Mammary epithelial cell (primary cell): Measurements from ENCODE around the gene NSD1.

Experiments
- CTCF ChIP-seq, 2 donors: IDR thresholded peaks in 1 of 2; conservative IDR thresholded peaks in 1 of 2; 2 replicates each; pipeline ENCODE4 v1.5.1; 2011 to 2012; ENCODE audit warnings: inconsistent platforms in 2 of 2, low read length in 2 of 2, mild to moderate bottlenecking in 2 of 2, control low read depth in 1 of 2, low read depth in 1 of 2; ENCODE audit not compliant: insufficient read depth in 1 of 2; ENCODE audit errors: extremely low read depth in 1 of 2
- EZH2 ChIP-seq: IDR thresholded peaks from 2 replicates; pipeline ENCODE4 v1.6.1; 2012; ENCODE audit warnings: low read length, inconsistent platforms, borderline replicate concordance

DNA sequence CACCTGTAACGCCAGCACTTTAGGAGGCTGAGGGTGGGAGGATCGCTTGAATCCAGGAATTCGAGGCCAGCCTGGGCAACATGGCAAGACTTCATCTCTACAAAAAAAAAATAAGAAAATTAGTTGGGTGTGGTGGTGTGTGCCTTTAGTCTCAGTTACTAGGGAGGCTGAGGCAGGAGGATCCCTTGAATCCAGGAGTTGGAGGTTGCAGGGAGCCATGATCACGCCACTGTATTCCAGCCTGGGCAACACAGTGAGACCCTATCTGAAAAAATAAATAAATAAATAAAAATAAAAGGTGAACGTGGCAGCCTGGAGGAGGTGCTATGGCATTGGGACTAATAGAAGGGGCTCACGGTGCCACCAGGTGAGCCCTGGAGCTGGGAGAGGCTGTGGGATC lies 39.8 kb upstream of the NSD1 start:
- TF ChIP-seq CTCF (conservative IDR thresholded peaks at IDR 0.05 in 1 of 2, IDR thresholded peaks at IDR 0.05 in 1 of 2; ENCODE audit: extremely low read depth in 1 of 2, insufficient read depth in 1 of 2, low read depth in 1 of 2, low read length in 2 of 2) = no peak
- TF ChIP-seq EZH2 = no peak
